WTC11 (cell line): ENCODE results near the gene ST6GALNAC3. TPM values are rescaled to one million over a fixed set of nuclear protein-coding genes. Genes with fewer than 3 reads are reported as not detected.
A peak's percentile ranks its signal among the peaks of the same experiment; 100 is the strongest.

Experiments
- ATAC-seq: fragments of 200-7000 bp; cut with Tn5 transposase; 2 replicates; pipeline ENCODE4 v1.10.0; 2021; ENCODE audit warnings: mild to moderate bottlenecking, moderate library complexity
- CTCF ChIA-PET: fragments of 300-600 bp; sonication (Branson Sonifier 250); formaldehyde crosslinking; loops from one replicate; lab custom pipeline; 2021; ENCODE audit warnings: antibody characterized with exemption; lab: Charles Lee
- POLR2A ChIA-PET: fragments of 350-600 bp; sonication (Branson Sonifier 250); formaldehyde crosslinking; loops from one replicate; lab custom pipeline; 2021; ENCODE audit warnings: antibody characterized with exemption; lab: Charles Lee
- DNase-seq: peaks from one replicate; pipeline ENCODE4 v3.0.0; 2021; ENCODE audit warnings: low spot score
- H3K27ac Mint-ChIP-seq: 2 replicates; pipeline ENCODE4 v1.8.0; 2021; ENCODE audit warnings: mixed read lengths
- H3K27me3 Mint-ChIP-seq: 2 replicates; pipeline ENCODE4 v1.8.0; 2021; ENCODE audit warnings: low read depth, mild to moderate bottlenecking, moderate library complexity, mixed read lengths
- H3K36me3 Mint-ChIP-seq: 2 replicates; pipeline ENCODE4 v1.8.0; 2021; ENCODE audit warnings: mixed read lengths
- H3K4me1 Mint-ChIP-seq: 2 replicates; pipeline ENCODE4 v1.8.0; 2022; ENCODE audit warnings: mixed read lengths
- H3K4me3 Mint-ChIP-seq: 2 replicates; pipeline ENCODE4 v1.8.0; 2021; ENCODE audit warnings: mild to moderate bottlenecking, moderate library complexity, mixed read lengths
- H3K9me3 Mint-ChIP-seq: 2 replicates; pipeline ENCODE4 v1.8.0; 2021; ENCODE audit warnings: mixed read lengths
- CREB1 ChIP-seq: sonication (generic); formaldehyde crosslinking; IDR thresholded peaks from 2 replicates; pipeline ENCODE4 v1.8.0; 2023; ENCODE audit warnings: mild to moderate bottlenecking, missing genetic modification reagents
- ETV6 ChIP-seq: sonication (generic); formaldehyde crosslinking; IDR thresholded peaks from 2 replicates; pipeline ENCODE4 v1.8.1; 2022; ENCODE audit warnings: mild to moderate bottlenecking, missing genetic modification reagents
- FOXJ3 ChIP-seq: sonication (generic); formaldehyde crosslinking; IDR thresholded peaks from 2 replicates; pipeline ENCODE4 v1.9.0; 2021; ENCODE audit warnings: missing genetic modification reagents, mild to moderate bottlenecking, borderline replicate concordance
- GABPB1 ChIP-seq: sonication (generic); formaldehyde crosslinking; IDR thresholded peaks from 2 replicates; pipeline ENCODE4 v1.8.1; 2023; ENCODE audit warnings: mild to moderate bottlenecking, missing genetic modification reagents
- HMGA2 ChIP-seq: fragments of 250-450 bp; sonication (Bioruptor Pico); IDR thresholded peaks from 2 replicates; pipeline ENCODE4 v1.4.0; 2021; ENCODE audit warnings: mild to moderate bottlenecking, moderate library complexity
- JAZF1 ChIP-seq: fragments of 250-450 bp; sonication (Bioruptor Pico); IDR thresholded peaks from 2 replicates; pipeline ENCODE4 v1.9.0; 2021; ENCODE audit warnings: moderate library complexity, mild to moderate bottlenecking, inconsistent platforms
- JUN ChIP-seq: sonication (generic); formaldehyde crosslinking; IDR thresholded peaks from 2 replicates; pipeline ENCODE4 v1.8.0; 2023; ENCODE audit warnings: mild to moderate bottlenecking, missing genetic modification reagents
- NFATC4 ChIP-seq: fragments of 250-450 bp; sonication (Bioruptor Pico); IDR thresholded peaks from 2 replicates; pipeline ENCODE4 v1.9.0; 2021; ENCODE audit warnings: mild to moderate bottlenecking
- NFE2L1 ChIP-seq: sonication (generic); formaldehyde crosslinking; IDR thresholded peaks from 2 replicates; pipeline ENCODE4 v1.8.1; 2023; ENCODE audit warnings: missing genetic modification reagents
- NR2C2 ChIP-seq: sonication (generic); formaldehyde crosslinking; IDR thresholded peaks from 2 replicates; pipeline ENCODE4 v1.8.0; 2022; ENCODE audit warnings: mild to moderate bottlenecking, missing genetic modification reagents
- RORB ChIP-seq: fragments of 250-450 bp; sonication (Bioruptor Pico); IDR thresholded peaks from 2 replicates; pipeline ENCODE4 v1.9.0; 2021; ENCODE audit warnings: mild to moderate bottlenecking
- TEAD4 ChIP-seq: sonication (generic); formaldehyde crosslinking; IDR thresholded peaks from 2 replicates; pipeline ENCODE4 v1.8.0; 2022; ENCODE audit warnings: mild to moderate bottlenecking, missing genetic modification reagents
- TP53 ChIP-seq: sonication (generic); formaldehyde crosslinking; IDR thresholded peaks from 2 replicates; pipeline ENCODE4 v1.8.1; 2023; ENCODE audit warnings: mild to moderate bottlenecking, missing genetic modification reagents
- ZNF219 ChIP-seq: sonication (generic); formaldehyde crosslinking; IDR thresholded peaks from 2 replicates; pipeline ENCODE4 v1.8.0; 2023; ENCODE audit warnings: missing genetic modification reagents, mild to moderate bottlenecking, borderline replicate concordance
- ZNF416 ChIP-seq: fragments of 250-450 bp; sonication (Bioruptor Pico); IDR thresholded peaks from 2 replicates; pipeline ENCODE4 v1.9.0; 2021; ENCODE audit warnings: mild to moderate bottlenecking, inconsistent platforms
- total RNA-seq: library from RNA; stranded (reverse); gene quantifications from 3 replicates; pipeline ENCODE4 v1.2.3, GENCODE V29; 2021
- TF ChIP-seq, protein P1 (sequence below): sonication (generic); formaldehyde crosslinking; conservative IDR thresholded peaks from 2 replicates; pipeline ENCODE4 v1.8.1; 2022; ENCODE audit warnings: mild to moderate bottlenecking, missing genetic modification reagents
- TF ChIP-seq, protein P2 (sequence below): sonication (generic); formaldehyde crosslinking; IDR thresholded peaks from 2 replicates; pipeline ENCODE4 v1.8.1; 2023; ENCODE audit warnings: mild to moderate bottlenecking, missing genetic modification reagents
- TF ChIP-seq, protein P3 (sequence below): fragments of 250-450 bp; sonication (Bioruptor Pico); IDR thresholded peaks from 2 replicates; pipeline ENCODE4 v1.9.0; 2021; ENCODE audit warnings: mild to moderate bottlenecking
- TF ChIP-seq, protein P4 (sequence below): sonication (generic); formaldehyde crosslinking; IDR thresholded peaks from 2 replicates; pipeline ENCODE4 v1.8.0; 2023; ENCODE audit warnings: missing genetic modification reagents
- TF ChIP-seq, protein P5 (sequence below): fragments of 250-450 bp; sonication (Bioruptor Pico); IDR thresholded peaks from 2 replicates; pipeline ENCODE4 v1.9.0; 2021; ENCODE audit warnings: moderate library complexity, mild to moderate bottlenecking, inconsistent platforms, borderline replicate concordance
- TF ChIP-seq, protein P6 (sequence below): sonication (generic); formaldehyde crosslinking; IDR thresholded peaks from 2 replicates; pipeline ENCODE4 v1.8.1; 2023; ENCODE audit warnings: mild to moderate bottlenecking, missing genetic modification reagents, borderline replicate concordance
- TF ChIP-seq, protein P7 (sequence below): sonication (generic); formaldehyde crosslinking; IDR thresholded peaks from 2 replicates; pipeline ENCODE4 v1.8.1; 2023; ENCODE audit warnings: mild to moderate bottlenecking, missing genetic modification reagents, moderate library complexity
- TF ChIP-seq, protein P8 (sequence below): fragments of 250-450 bp; sonication (Bioruptor Pico); IDR thresholded peaks from 2 replicates; pipeline ENCODE4 v1.8.0; 2021; ENCODE audit warnings: mild to moderate bottlenecking
- TF ChIP-seq, protein P9 (sequence below): sonication (generic); formaldehyde crosslinking; IDR thresholded peaks from 2 replicates; pipeline ENCODE4 v1.8.1; 2023; ENCODE audit warnings: mild to moderate bottlenecking, moderate library complexity, missing genetic modification reagents

Gene ST6GALNAC3
- total RNA-seq, 1 experiment from 2014 or later = 11.9 TPM

DNA sequence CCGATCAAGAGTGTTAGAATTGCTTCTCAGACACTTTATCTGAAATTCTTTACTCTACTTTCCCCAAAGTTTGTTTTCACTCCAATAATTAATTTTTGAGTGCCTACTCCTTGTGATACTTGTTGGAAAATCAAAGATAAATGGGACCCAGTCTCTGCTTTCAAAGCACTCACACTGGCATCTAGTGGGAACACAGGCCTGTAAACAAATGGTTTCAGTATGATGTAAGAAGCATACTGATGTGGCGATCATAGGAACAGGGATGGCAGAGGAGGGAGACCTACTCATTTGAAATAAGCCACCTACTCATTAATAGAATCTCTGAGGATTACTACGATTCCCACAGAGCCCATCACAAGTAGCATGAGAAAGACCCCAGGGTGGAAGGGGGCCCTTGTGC lies 519.1 kb downstream of the ST6GALNAC3 start:
- CTCF ChIA-PET = no interaction called here
- H3K36me3 Mint-ChIP-seq = peaks cover 26% of the 10 kb centered on the region
- no peaks in the 10 kb centered on the region for H3K4me1 Mint-ChIP-seq
- TF ChIP-seq NFATC4 (no peak), GABPB1 (CRISPR knock-in tag) (no peak), CREB1 (no peak), JUN (CRISPR knock-in tag) (no peak), FOXJ3 (CRISPR knock-in tag) (no peak), ETV6 (CRISPR knock-in tag) (no peak), JAZF1 (CRISPR knock-in tag) (no peak), TEAD4 (CRISPR knock-in tag) (no peak), RORB (CRISPR knock-in tag) (no peak)
- TF ChIP-seq, protein P1, sequence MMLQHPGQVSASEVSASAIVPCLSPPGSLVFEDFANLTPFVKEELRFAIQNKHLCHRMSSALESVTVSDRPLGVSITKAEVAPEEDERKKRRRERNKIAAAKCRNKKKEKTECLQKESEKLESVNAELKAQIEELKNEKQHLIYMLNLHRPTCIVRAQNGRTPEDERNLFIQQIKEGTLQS = no peak
- TF ChIP-seq, protein P2, sequence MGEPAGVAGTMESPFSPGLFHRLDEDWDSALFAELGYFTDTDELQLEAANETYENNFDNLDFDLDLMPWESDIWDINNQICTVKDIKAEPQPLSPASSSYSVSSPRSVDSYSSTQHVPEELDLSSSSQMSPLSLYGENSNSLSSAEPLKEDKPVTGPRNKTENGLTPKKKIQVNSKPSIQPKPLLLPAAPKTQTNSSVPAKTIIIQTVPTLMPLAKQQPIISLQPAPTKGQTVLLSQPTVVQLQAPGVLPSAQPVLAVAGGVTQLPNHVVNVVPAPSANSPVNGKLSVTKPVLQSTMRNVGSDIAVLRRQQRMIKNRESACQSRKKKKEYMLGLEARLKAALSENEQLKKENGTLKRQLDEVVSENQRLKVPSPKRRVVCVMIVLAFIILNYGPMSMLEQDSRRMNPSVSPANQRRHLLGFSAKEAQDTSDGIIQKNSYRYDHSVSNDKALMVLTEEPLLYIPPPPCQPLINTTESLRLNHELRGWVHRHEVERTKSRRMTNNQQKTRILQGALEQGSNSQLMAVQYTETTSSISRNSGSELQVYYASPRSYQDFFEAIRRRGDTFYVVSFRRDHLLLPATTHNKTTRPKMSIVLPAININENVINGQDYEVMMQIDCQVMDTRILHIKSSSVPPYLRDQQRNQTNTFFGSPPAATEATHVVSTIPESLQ (CRISPR knock-in tag) = no peak
- TF ChIP-seq, protein P3, sequence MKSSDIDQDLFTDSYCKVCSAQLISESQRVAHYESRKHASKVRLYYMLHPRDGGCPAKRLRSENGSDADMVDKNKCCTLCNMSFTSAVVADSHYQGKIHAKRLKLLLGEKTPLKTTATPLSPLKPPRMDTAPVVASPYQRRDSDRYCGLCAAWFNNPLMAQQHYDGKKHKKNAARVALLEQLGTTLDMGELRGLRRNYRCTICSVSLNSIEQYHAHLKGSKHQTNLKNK (CRISPR knock-in tag) = no peak
- TF ChIP-seq, protein P4, sequence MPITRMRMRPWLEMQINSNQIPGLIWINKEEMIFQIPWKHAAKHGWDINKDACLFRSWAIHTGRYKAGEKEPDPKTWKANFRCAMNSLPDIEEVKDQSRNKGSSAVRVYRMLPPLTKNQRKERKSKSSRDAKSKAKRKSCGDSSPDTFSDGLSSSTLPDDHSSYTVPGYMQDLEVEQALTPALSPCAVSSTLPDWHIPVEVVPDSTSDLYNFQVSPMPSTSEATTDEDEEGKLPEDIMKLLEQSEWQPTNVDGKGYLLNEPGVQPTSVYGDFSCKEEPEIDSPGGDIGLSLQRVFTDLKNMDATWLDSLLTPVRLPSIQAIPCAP (CRISPR knock-in tag) = no peak
- TF ChIP-seq, protein P5, sequence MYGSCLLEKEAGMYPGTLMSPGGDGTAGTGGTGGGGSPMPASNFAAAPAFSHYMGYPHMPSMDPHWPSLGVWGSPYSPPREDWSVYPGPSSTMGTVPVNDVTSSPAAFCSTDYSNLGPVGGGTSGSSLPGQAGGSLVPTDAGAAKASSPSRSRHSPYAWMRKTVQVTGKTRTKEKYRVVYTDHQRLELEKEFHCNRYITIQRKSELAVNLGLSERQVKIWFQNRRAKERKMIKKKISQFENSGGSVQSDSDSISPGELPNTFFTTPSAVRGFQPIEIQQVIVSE (CRISPR knock-in tag) = no peak
- POLR2A ChIA-PET = no interaction called here
- no peak for ATAC-seq
- H3K27ac Mint-ChIP-seq = no peak overlapping the region
- H3K9me3 Mint-ChIP-seq = peaks cover 43% of the 10 kb centered on the region
- H3K4me3 Mint-ChIP-seq = no peak overlapping the region
- H3K27me3 Mint-ChIP-seq = no peaks in the 10 kb centered on the region
- DNase-seq = no peak

DNA sequence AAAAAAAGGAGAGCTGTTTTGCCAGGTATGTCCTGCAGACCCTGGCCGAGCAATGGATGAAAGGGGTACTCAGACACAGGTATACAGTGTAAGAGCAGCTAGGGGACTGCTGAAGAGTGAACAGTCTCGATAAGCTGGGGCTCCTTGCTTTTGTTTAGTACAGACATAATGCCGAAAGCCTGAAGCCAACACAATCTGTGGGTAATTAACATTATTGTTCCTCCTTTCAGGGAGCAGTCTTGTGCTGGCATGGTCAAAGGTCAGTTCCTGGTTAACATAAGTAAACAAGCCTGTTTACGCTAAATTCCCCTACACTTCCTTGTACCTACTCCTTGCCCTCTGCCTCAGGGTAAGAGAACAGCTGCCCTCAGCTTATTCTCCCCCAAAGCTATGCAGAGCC lies 520.5 kb downstream of the ST6GALNAC3 start:
- no peak for TF ChIP-seq NFE2L1
- TF ChIP-seq, protein P6, sequence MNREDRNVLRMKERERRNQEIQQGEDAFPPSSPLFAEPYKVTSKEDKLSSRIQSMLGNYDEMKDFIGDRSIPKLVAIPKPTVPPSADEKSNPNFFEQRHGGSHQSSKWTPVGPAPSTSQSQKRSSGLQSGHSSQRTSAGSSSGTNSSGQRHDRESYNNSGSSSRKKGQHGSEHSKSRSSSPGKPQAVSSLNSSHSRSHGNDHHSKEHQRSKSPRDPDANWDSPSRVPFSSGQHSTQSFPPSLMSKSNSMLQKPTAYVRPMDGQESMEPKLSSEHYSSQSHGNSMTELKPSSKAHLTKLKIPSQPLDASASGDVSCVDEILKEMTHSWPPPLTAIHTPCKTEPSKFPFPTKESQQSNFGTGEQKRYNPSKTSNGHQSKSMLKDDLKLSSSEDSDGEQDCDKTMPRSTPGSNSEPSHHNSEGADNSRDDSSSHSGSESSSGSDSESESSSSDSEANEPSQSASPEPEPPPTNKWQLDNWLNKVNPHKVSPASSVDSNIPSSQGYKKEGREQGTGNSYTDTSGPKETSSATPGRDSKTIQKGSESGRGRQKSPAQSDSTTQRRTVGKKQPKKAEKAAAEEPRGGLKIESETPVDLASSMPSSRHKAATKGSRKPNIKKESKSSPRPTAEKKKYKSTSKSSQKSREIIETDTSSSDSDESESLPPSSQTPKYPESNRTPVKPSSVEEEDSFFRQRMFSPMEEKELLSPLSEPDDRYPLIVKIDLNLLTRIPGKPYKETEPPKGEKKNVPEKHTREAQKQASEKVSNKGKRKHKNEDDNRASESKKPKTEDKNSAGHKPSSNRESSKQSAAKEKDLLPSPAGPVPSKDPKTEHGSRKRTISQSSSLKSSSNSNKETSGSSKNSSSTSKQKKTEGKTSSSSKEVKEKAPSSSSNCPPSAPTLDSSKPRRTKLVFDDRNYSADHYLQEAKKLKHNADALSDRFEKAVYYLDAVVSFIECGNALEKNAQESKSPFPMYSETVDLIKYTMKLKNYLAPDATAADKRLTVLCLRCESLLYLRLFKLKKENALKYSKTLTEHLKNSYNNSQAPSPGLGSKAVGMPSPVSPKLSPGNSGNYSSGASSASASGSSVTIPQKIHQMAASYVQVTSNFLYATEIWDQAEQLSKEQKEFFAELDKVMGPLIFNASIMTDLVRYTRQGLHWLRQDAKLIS (CRISPR knock-in tag) = no peak
- no peak for TF ChIP-seq HMGA2
- no peak for TF ChIP-seq ZNF416
- TF ChIP-seq, protein P7, sequence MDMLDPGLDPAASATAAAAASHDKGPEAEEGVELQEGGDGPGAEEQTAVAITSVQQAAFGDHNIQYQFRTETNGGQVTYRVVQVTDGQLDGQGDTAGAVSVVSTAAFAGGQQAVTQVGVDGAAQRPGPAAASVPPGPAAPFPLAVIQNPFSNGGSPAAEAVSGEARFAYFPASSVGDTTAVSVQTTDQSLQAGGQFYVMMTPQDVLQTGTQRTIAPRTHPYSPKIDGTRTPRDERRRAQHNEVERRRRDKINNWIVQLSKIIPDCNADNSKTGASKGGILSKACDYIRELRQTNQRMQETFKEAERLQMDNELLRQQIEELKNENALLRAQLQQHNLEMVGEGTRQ = no peak
- TF ChIP-seq ZNF219 (CRISPR knock-in tag) = no peak
- no peak for TF ChIP-seq TP53 (CRISPR knock-in tag)
- no peak for TF ChIP-seq NFATC4
- TF ChIP-seq, protein P8, sequence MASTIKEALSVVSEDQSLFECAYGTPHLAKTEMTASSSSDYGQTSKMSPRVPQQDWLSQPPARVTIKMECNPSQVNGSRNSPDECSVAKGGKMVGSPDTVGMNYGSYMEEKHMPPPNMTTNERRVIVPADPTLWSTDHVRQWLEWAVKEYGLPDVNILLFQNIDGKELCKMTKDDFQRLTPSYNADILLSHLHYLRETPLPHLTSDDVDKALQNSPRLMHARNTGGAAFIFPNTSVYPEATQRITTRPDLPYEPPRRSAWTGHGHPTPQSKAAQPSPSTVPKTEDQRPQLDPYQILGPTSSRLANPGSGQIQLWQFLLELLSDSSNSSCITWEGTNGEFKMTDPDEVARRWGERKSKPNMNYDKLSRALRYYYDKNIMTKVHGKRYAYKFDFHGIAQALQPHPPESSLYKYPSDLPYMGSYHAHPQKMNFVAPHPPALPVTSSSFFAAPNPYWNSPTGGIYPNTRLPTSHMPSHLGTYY (CRISPR knock-in tag) = no peak
- TF ChIP-seq NR2C2 (CRISPR knock-in tag) = no peak
- no peak for TF ChIP-seq CREB1
- TF ChIP-seq, protein P9, sequence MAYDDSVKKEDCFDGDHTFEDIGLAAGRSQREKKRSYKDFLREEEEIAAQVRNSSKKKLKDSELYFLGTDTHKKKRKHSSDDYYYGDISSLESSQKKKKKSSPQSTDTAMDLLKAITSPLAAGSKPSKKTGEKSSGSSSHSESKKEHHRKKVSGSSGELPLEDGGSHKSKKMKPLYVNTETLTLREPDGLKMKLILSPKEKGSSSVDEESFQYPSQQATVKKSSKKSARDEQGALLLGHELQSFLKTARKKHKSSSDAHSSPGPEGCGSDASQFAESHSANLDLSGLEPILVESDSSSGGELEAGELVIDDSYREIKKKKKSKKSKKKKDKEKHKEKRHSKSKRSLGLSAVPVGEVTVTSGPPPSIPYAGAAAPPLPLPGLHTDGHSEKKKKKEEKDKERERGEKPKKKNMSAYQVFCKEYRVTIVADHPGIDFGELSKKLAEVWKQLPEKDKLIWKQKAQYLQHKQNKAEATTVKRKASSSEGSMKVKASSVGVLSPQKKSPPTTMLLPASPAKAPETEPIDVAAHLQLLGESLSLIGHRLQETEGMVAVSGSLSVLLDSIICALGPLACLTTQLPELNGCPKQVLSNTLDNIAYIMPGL (CRISPR knock-in tag) = no peak
- peaks cover 26% of the 10 kb centered on the region for H3K36me3 Mint-ChIP-seq
- CTCF ChIA-PET = no interaction called here
- DNase-seq (no peak), ATAC-seq (peak; percentile 60)
- peaks cover 43% of the 10 kb centered on the region for H3K9me3 Mint-ChIP-seq
- no peak overlapping the region for H3K4me3 Mint-ChIP-seq
- H3K4me1 Mint-ChIP-seq = no peaks in the 10 kb centered on the region
- POLR2A ChIA-PET = no interaction called here
- no peak overlapping the region for H3K27ac Mint-ChIP-seq
- no peaks in the 10 kb centered on the region for H3K27me3 Mint-ChIP-seq
